Measurements from ENCODE around the gene SEZ6L. TPM values are rescaled to one million over a fixed set of nuclear protein-coding genes. Genes with fewer than 3 reads are reported as not detected.

Gene SEZ6L
- polyA plus RNA-seq, 2 of the 4 experiments (the other 2 are of a cell fraction): not detected

DNA sequence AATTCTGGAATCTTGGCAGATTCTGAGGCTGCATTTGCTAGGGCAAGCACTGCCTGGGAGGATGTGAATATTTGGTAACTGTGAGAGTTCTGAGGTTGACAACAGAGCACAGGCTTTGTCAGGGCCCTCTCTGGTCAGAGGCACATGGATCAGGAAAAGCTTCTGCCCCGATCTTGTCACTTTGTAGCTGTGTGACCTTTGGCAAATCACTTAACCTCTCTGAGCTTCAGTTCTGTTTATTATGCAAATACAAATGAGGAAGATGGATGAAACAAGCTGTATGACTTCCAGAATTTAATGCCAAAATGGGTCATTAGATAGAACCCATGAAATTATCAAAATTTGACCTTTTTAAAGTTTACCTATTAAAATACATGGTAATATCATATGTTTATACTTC is 94.9 kb downstream of the SEZ6L start:
- H3K27ac ChIP-seq: no peak overlapping the region
- ATAC-seq (no peak), DNase-seq (ENCODE audit: low read depth in 1 of 2, low spot score in 1 of 2) (no peak), FAIRE-seq (no peak)
- WGBS (ENCODE audit: missing lambda C conversion rate): 0% methylated on average over 1 of the region's 1 CpG
- no peak for TF ChIP-seq KDM1A (IDR thresholded peaks at IDR 0.05; ENCODE audit: low read depth)
- no peak for TF ChIP-seq HOXA7 (CRISPR knock-in tag; IDR thresholded peaks at IDR 0.05)
- no peak for TF ChIP-seq RFX5 (IDR thresholded peaks at IDR 0.05)
- TF ChIP-seq ESRRA (IDR thresholded peaks at IDR 0.05; ENCODE audit: borderline replicate concordance, low read length): no peak
- no peak for TF ChIP-seq RARB (CRISPR knock-in tag; IDR thresholded peaks at IDR 0.05)
- TF ChIP-seq ZC3H11A (IDR thresholded peaks at IDR 0.05): no peak
- no peak for TF ChIP-seq HOXB5 (CRISPR knock-in tag; IDR thresholded peaks at IDR 0.05)
- no peak overlapping the region for H3K4me2 ChIP-seq
- CTCF ChIA-PET: no interaction called here
- H3K9me3 ChIP-seq: no peaks in the 10 kb centered on the region
- no peaks in the 10 kb centered on the region for H3K4me1 ChIP-seq
- POLR2A ChIA-PET: no interaction called here
- H3K4me3 ChIP-seq: no peak overlapping the region

DNA sequence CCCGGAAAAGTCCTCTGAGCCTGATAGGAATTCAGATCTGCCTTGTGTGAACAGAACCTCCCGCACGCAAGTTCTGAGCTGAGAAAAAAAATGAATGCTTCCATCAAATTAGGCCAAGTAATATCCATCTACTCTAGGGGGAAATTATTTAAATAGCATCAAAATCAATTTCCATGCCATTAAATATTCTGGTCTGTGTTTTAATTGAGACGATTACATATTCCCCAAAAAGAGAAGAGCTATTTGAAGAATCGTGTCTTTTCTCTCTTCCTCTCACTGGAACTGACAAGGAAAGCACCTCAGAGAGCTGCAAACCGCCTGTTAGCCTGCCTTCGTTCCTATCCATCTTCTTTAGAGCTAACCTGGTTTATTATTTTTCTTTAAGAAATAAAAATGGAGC is 96.0 kb downstream of the SEZ6L start:
- ATAC-seq: no peak
- no peak for DNase-seq (ENCODE audit: low read depth in 1 of 2, low spot score in 1 of 2)
- 21% methylated on average over 7 of the region's 7 CpGs for WGBS (ENCODE audit: missing lambda C conversion rate)
- no peaks in the 10 kb centered on the region for H3K9me3 ChIP-seq
- POLR2A ChIA-PET: no interaction called here
- H3K4me2 ChIP-seq: no peak overlapping the region
- TF ChIP-seq NFE2L2 (conservative IDR thresholded peaks at IDR 0.05; ENCODE audit: low read length) (no peak), RAD21 (conservative IDR thresholded peaks at IDR 0.05 in 1 of 2, IDR thresholded peaks at IDR 0.05 in 1 of 2) (no peak), ZSCAN20 (CRISPR knock-in tag; IDR thresholded peaks at IDR 0.05) (no peak), POLR2AphosphoS2 (conservative IDR thresholded peaks at IDR 0.05; ENCODE audit: low read length) (no peak), ESRRA (IDR thresholded peaks at IDR 0.05; ENCODE audit: borderline replicate concordance, low read length) (no peak), CBX2 (IDR thresholded peaks at IDR 0.05; ENCODE audit: borderline replicate concordance, low read depth) (no peak), PHF8 (IDR thresholded peaks at IDR 0.05; ENCODE audit: borderline replicate concordance, low read depth) (no peak), NR3C1 (IDR thresholded peaks at IDR 0.05) (no peak), NPAS2 (CRISPR knock-in tag; IDR thresholded peaks at IDR 0.05; ENCODE audit: borderline replicate concordance) (no peak), RCOR1 (IDR thresholded peaks at IDR 0.05; ENCODE audit: low read depth, low read length) (no peak), MAZ (IDR thresholded peaks at IDR 0.05; ENCODE audit: borderline replicate concordance, low read depth, low read length) (no peak), KDM5A (IDR thresholded peaks at IDR 0.05) (no peak), BHLHE40 (IDR thresholded peaks at IDR 0.05; ENCODE audit: low read depth, low read length) (no peak), FOXS1 (CRISPR knock-in tag; IDR thresholded peaks at IDR 0.05) (no peak), HOXB5 (CRISPR knock-in tag; IDR thresholded peaks at IDR 0.05) (no peak), MYC (IDR thresholded peaks at IDR 0.05; ENCODE audit: borderline replicate concordance, low read length) (no peak)
- TF ChIP-seq, protein P1, sequence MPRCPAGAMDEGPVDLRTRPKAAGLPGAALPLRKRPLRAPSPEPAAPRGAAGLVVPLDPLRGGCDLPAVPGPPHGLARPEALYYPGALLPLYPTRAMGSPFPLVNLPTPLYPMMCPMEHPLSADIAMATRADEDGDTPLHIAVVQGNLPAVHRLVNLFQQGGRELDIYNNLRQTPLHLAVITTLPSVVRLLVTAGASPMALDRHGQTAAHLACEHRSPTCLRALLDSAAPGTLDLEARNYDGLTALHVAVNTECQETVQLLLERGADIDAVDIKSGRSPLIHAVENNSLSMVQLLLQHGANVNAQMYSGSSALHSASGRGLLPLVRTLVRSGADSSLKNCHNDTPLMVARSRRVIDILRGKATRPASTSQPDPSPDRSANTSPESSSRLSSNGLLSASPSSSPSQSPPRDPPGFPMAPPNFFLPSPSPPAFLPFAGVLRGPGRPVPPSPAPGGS (IDR thresholded peaks at IDR 0.05): no peak
- TF ChIP-seq, protein P2, sequence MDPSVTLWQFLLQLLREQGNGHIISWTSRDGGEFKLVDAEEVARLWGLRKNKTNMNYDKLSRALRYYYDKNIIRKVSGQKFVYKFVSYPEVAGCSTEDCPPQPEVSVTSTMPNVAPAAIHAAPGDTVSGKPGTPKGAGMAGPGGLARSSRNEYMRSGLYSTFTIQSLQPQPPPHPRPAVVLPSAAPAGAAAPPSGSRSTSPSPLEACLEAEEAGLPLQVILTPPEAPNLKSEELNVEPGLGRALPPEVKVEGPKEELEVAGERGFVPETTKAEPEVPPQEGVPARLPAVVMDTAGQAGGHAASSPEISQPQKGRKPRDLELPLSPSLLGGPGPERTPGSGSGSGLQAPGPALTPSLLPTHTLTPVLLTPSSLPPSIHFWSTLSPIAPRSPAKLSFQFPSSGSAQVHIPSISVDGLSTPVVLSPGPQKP (IDR thresholded peaks at IDR 0.05; ENCODE audit: low read depth, low read length): no peak
- no peak overlapping the region for H3K4me3 ChIP-seq
- no peaks in the 10 kb centered on the region for H3K4me1 ChIP-seq
- no peak for FAIRE-seq
- CTCF ChIA-PET: no interaction called here
- no peak overlapping the region for H3K27ac ChIP-seq

DNA sequence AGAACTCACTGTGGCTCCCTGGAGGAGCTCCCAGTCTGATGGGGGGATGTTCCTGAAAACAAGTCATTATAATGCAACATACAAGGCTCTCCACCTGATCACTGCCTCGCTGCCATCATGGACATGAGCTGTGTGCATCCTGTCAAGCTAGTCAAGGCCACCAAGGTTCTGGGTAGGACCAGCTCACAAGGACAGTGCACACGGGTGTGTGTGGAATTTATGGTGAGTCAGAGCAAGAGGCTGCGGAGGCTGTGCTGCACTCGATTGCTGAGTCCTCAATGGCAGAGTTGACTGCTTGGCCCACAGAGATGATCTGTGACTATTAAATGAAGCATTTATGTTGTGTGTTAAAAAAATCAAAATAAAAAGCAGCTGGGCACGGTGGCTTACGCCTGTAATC is 96.6 kb downstream of the SEZ6L start:
- POLR2A ChIA-PET: no interaction called here

More for the DNA sequence above, 96.6 kb downstream of the SEZ6L start:
- H3K9me3 ChIP-seq: no peaks in the 10 kb centered on the region
- no peak overlapping the region for H3K27ac ChIP-seq
- H3K4me2 ChIP-seq: no peak overlapping the region
- CTCF ChIA-PET: no interaction called here
- TF ChIP-seq, protein P3, sequence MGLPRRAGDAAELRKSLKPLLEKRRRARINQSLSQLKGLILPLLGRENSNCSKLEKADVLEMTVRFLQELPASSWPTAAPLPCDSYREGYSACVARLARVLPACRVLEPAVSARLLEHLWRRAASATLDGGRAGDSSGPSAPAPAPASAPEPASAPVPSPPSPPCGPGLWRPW (IDR thresholded peaks at IDR 0.05): no peak
- TF ChIP-seq EHMT2 (IDR thresholded peaks at IDR 0.05; ENCODE audit: low read depth): no peak
- TF ChIP-seq SREBF2 (IDR thresholded peaks at IDR 0.05): no peak
- TF ChIP-seq BHLHE40 (IDR thresholded peaks at IDR 0.05; ENCODE audit: low read depth, low read length): no peak
- no peak for TF ChIP-seq HOXB13 (CRISPR knock-in tag; IDR thresholded peaks at IDR 0.05; ENCODE audit: low read depth)
- TF ChIP-seq, protein P4, sequence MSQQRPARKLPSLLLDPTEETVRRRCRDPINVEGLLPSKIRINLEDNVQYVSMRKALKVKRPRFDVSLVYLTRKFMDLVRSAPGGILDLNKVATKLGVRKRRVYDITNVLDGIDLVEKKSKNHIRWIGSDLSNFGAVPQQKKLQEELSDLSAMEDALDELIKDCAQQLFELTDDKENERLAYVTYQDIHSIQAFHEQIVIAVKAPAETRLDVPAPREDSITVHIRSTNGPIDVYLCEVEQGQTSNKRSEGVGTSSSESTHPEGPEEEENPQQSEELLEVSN (IDR thresholded peaks at IDR 0.05; ENCODE audit: borderline replicate concordance, low read depth): no peak
- TF ChIP-seq GATA3 (IDR thresholded peaks at IDR 0.05; ENCODE audit: borderline replicate concordance): no peak
- TF ChIP-seq, protein P2 (IDR thresholded peaks at IDR 0.05; ENCODE audit: low read depth, low read length): no peak
- TF ChIP-seq FOSB (CRISPR knock-in tag; IDR thresholded peaks at IDR 0.05): no peak
- TF ChIP-seq ZNF302 (CRISPR knock-in tag; IDR thresholded peaks at IDR 0.05): no peak
- FAIRE-seq (no peak), ATAC-seq (no peak), DNase-seq (ENCODE audit: low read depth in 1 of 2, low spot score in 1 of 2) (no peak)
- H3K4me3 ChIP-seq: no peak overlapping the region
- 30% methylated on average over 5 of the region's 6 CpGs for WGBS (ENCODE audit: missing lambda C conversion rate)
- no peaks in the 10 kb centered on the region for H3K4me1 ChIP-seq

Data from A549 (cell line).